ENCODE data around the gene FKBP1C. TPM values are rescaled to one million over a fixed set of nuclear protein-coding genes. Genes with fewer than 3 reads are reported as not detected.
"Not testable (repeated sequence)": the region's sequence is repeated elsewhere in the genome, so short reads cannot be mapped to it uniquely, and the experiment has no call there.

FKBP1C gene
- total RNA-seq, result 1 to 10 TPM in 1 of 4 donors, under 1 TPM in 2, not detected in 1; 0.38 to 1.7 (median 0.54) TPM
- 1 to 10 TPM in 1 of 3 donors, under 1 TPM in 2; 0.18 to 2.6 (median 0.58) TPM for polyA plus RNA-seq
- long read RNA-seq, donor 1, result 0 reads
- long read RNA-seq, donor 2, result 0 reads

GRCh38 chr6:63211343-63211742 is at the start of gene FKBP1C:
FKBP1C (plus strand) TSS chr6:63211469.
- 91 to 97% (median 94%) methylated on average over 27 of the region's 27 CpGs for WGBS, 3 donors
- peak in 1 of 4 donors; percentile 57 for ATAC-seq
- intact Hi-C loops (cut with DNase I); H3K36me3 ChIP-seq (ENCODE audit: insufficient read depth in 1 of 2, low read depth in 1 of 2); DNase-seq; H3K4me3 ChIP-seq; H3K27me3 ChIP-seq (ENCODE audit: insufficient read depth in 3 of 3, low read length in 2 of 3); H3K9me3 ChIP-seq; H3K4me1 ChIP-seq; H3K27ac ChIP-seq: not testable (repeated sequence)

GRCh38 chr6:63164047-63164803 is 47.0 kb upstream of the FKBP1C start:
- H3K9me3 ChIP-seq; H3K27me3 ChIP-seq (ENCODE audit: insufficient read depth in 3 of 3, low read length in 2 of 3); H3K36me3 ChIP-seq (ENCODE audit: insufficient read depth in 1 of 2, low read depth in 1 of 2); intact Hi-C loops (cut with DNase I); H3K27ac ChIP-seq; ATAC-seq; DNase-seq; H3K4me3 ChIP-seq; H3K4me1 ChIP-seq: not testable (repeated sequence)
- 87 to 92% (median 87%) methylated on average over 31 to 37 of the region's 37 CpGs for WGBS, 3 donors

GRCh38 chr6:63174173-63174572 is 37.1 kb upstream of the FKBP1C start:
- Histone ChIP-seq H3K4me3 (no peak overlapping the region), H3K9me3 (no peaks in the 10 kb centered on the region), H3K27me3 (ENCODE audit: insufficient read depth in 3 of 3, low read length in 2 of 3) (no peaks in the 10 kb centered on the region), H3K4me1 (no peaks in the 10 kb centered on the region), H3K36me3 (ENCODE audit: insufficient read depth in 1 of 2, low read depth in 1 of 2) (no peaks in the 10 kb centered on the region), H3K27ac (no peak overlapping the region)
- no peak for TF ChIP-seq CTCF (IDR thresholded peaks at IDR 0.05)
- DNase-seq (no peak), ATAC-seq (no peak)
- intact Hi-C loops (cut with DNase I), result no loop called here
- WGBS, 3 donors, result 77 to 89% (median 78%) methylated on average over 1 of the region's 1 CpG

- intact Hi-C loops (cut with DNase I), result no loop called here
- ATAC-seq (no peak), DNase-seq (no peak)
- Histone ChIP-seq H3K27me3 (ENCODE audit: insufficient read depth in 3 of 3, low read length in 2 of 3) (no peaks in the 10 kb centered on the region), H3K27ac (no peak overlapping the region), H3K9me3 (no peaks in the 10 kb centered on the region), H3K4me3 (no peak overlapping the region), H3K36me3 (ENCODE audit: insufficient read depth in 1 of 2, low read depth in 1 of 2) (no peaks in the 10 kb centered on the region), H3K4me1 (no peaks in the 10 kb centered on the region)
- no peak for TF ChIP-seq CTCF (IDR thresholded peaks at IDR 0.05)
- whole genome bisulfite sequencing, 3 donors, result 56 to 65% (median 58%) methylated on average over 5 of the region's 5 CpGs
Observed at GRCh38 chr6:63176181-63176580, 35.1 kb upstream of the FKBP1C start.

- Histone ChIP-seq H3K27me3 (ENCODE audit: insufficient read depth in 3 of 3, low read length in 2 of 3) (no peaks in the 10 kb centered on the region), H3K9me3 (no peaks in the 10 kb centered on the region), H3K4me1 (no peaks in the 10 kb centered on the region), H3K27ac (no peak overlapping the region), H3K4me3 (no peak overlapping the region), H3K36me3 (ENCODE audit: insufficient read depth in 1 of 2, low read depth in 1 of 2) (no peaks in the 10 kb centered on the region)
- no peak for DNase-seq
- intact Hi-C loops (cut with DNase I), result no loop called here
- no peak for TF ChIP-seq CTCF (IDR thresholded peaks at IDR 0.05)
- no peak for ATAC-seq
Observed at GRCh38 chr6:63180367-63180766, 30.9 kb upstream of the FKBP1C start.

GRCh38 chr6:63186970-63187369 is 24.3 kb upstream of the FKBP1C start:
- ATAC-seq, result no peak
- Histone ChIP-seq H3K27me3 (ENCODE audit: insufficient read depth in 3 of 3, low read length in 2 of 3) (no peaks in the 10 kb centered on the region), H3K36me3 (ENCODE audit: insufficient read depth in 1 of 2, low read depth in 1 of 2) (no peaks in the 10 kb centered on the region), H3K27ac (no peak overlapping the region), H3K4me3 (no peak overlapping the region), H3K4me1 (no peaks in the 10 kb centered on the region), H3K9me3 (no peaks in the 10 kb centered on the region)
- no peak for TF ChIP-seq CTCF (IDR thresholded peaks at IDR 0.05)
- intact Hi-C loops (cut with DNase I), result no loop called here
- no peak for DNase-seq
